HG03520 (cell line): ENCODE data around the gene NRN1L.

Experiments used
- ATAC-seq: cut with Tn5 transposase; IDR thresholded peaks from one replicate; pipeline ENCODE4 v1.9.1; 2021; ENCODE audit warnings: mild to moderate bottlenecking, moderate library complexity; ENCODE audit not compliant: unreplicated experiment

NRN1L gene

GRCh38 chr16:67915831-67916723 lies 31.4 kb downstream of the NRN1L start:
- ATAC-seq, result no peak

GRCh38 chr16:67917140-67917851 lies 32.6 kb downstream of the NRN1L start:
- no peak for ATAC-seq

- ATAC-seq, result no peak
Measured at GRCh38 chr16:67917852-67918236, 33.2 kb downstream of the NRN1L start.

- ATAC-seq, result no peak
Measured at GRCh38 chr16:67919622-67920221, 35.0 kb downstream of the NRN1L start.

- no peak for ATAC-seq
Measured at GRCh38 chr16:67922221-67922620, 37.5 kb downstream of the NRN1L start.

GRCh38 chr16:67922740-67923139 lies 38.1 kb downstream of the NRN1L start:
- no peak for ATAC-seq

GRCh38 chr16:67923414-67924116 lies 38.9 kb downstream of the NRN1L start:
- no peak for ATAC-seq

- ATAC-seq, result no peak
Measured at GRCh38 chr16:67924140-67924906, 39.6 kb downstream of the NRN1L start.

- ATAC-seq, result no peak
Measured at GRCh38 chr16:67926181-67926750, 41.6 kb downstream of the NRN1L start.

- ATAC-seq, result no peak
Measured at GRCh38 chr16:67927131-67927941, 42.7 kb downstream of the NRN1L start.

- ATAC-seq, result no peak
Measured at GRCh38 chr16:67928147-67928546, 43.5 kb downstream of the NRN1L start.

- no peak for ATAC-seq
Measured at GRCh38 chr16:67928561-67929364, 44.1 kb downstream of the NRN1L start.

- no peak for ATAC-seq
Measured at GRCh38 chr16:67930191-67930590, 45.5 kb downstream of the NRN1L start.

GRCh38 chr16:67930678-67931211 lies 46.1 kb downstream of the NRN1L start:
- no peak for ATAC-seq

- no peak for ATAC-seq
Measured at GRCh38 chr16:67931712-67932461, 47.2 kb downstream of the NRN1L start, which contains the start of gene CTRL. CTRL (minus strand) TSS chr16:67931862; CDS start chr16:67931852, 10 bp downstream.

GRCh38 chr16:67932462-67932840 lies 47.8 kb downstream of the NRN1L start:
- no peak for ATAC-seq

- no peak for ATAC-seq
Measured at GRCh38 chr16:67933805-67934204, 49.1 kb downstream of the NRN1L start.
